H9 (cell line): ENCODE measurements around the gene SORCS2. TPM values are rescaled to one million over a fixed set of nuclear protein-coding genes. Genes with fewer than 3 reads are reported as not detected.

Experiments
- DNase-seq: peaks from one replicate; pipeline ENCODE4 v3.0.0-alpha.2; 2017
- H2AFZ ChIP-seq: one replicate; pipeline ENCODE4 v1.6.1; 2013; ENCODE audit warnings: mild to moderate bottlenecking, low read length, control low read depth, moderate library complexity
- H2AK5ac ChIP-seq: 2 replicates; pipeline ENCODE4 v1.6.1; 2013; ENCODE audit warnings: low read length, control low read depth, mixed read lengths; ENCODE audit not compliant: insufficient read length
- H2BK120ac ChIP-seq: one replicate; pipeline ENCODE4 v1.6.1; 2013; ENCODE audit warnings: low read depth, mild to moderate bottlenecking, low read length, control low read depth, inconsistent platforms; ENCODE audit not compliant: poor library complexity, severe bottlenecking
- H2BK12ac ChIP-seq: 2 replicates; pipeline ENCODE4 v1.6.1; 2013; ENCODE audit warnings: low read length, control low read depth, mixed read lengths, low read depth; ENCODE audit not compliant: insufficient read length
- H2BK15ac ChIP-seq: 2 replicates; pipeline ENCODE4 v1.6.1; 2013; ENCODE audit warnings: low read depth, low read length, control low read depth
- H2BK20ac ChIP-seq: one replicate; pipeline ENCODE4 v1.6.1; 2013; ENCODE audit warnings: low read depth, mild to moderate bottlenecking, low read length, control low read depth, inconsistent platforms; ENCODE audit not compliant: poor library complexity, severe bottlenecking
- H2BK5ac ChIP-seq: 2 replicates; pipeline ENCODE4 v1.6.1; 2013; ENCODE audit warnings: low read length, control low read depth, mixed read lengths; ENCODE audit not compliant: insufficient read length
- H3K14ac ChIP-seq: 2 replicates; pipeline ENCODE4 v1.6.1; 2013; ENCODE audit warnings: low read length, control low read depth; ENCODE audit not compliant: insufficient read depth
- H3K18ac ChIP-seq: 2 replicates; pipeline ENCODE4 v1.6.1; 2013; ENCODE audit warnings: low read depth, mild to moderate bottlenecking, mixed read lengths, low read length, control low read depth; ENCODE audit not compliant: insufficient read length
- H3K23ac ChIP-seq: 2 replicates; pipeline ENCODE4 v1.6.1; 2013; ENCODE audit warnings: low read length, control low read depth, mixed read lengths, low read depth; ENCODE audit not compliant: insufficient read length
- H3K23me2 ChIP-seq: 2 replicates; pipeline ENCODE4 v1.6.1; 2013; ENCODE audit warnings: low read depth, mild to moderate bottlenecking, mixed read lengths, low read length, control low read depth; ENCODE audit not compliant: insufficient read length, poor library complexity, severe bottlenecking
- H3K27ac ChIP-seq: 2 replicates; pipeline ENCODE4 v1.5.1; 2013; ENCODE audit warnings: low read length, control low read depth, mixed read lengths, low read depth; ENCODE audit not compliant: insufficient read length
- H3K27me3 ChIP-seq: 2 replicates; pipeline ENCODE4 v1.6.1; 2013; ENCODE audit warnings: low read length, control low read depth, inconsistent platforms; ENCODE audit not compliant: insufficient read depth
- H3K4ac ChIP-seq: 2 replicates; pipeline ENCODE4 v1.6.1; 2013; ENCODE audit warnings: low read depth, mild to moderate bottlenecking, control low read depth, inconsistent platforms, low read length, moderate library complexity
- H3K4me1 ChIP-seq: 2 replicates; pipeline ENCODE4 v1.6.1; 2013; ENCODE audit warnings: low read length, control low read depth, inconsistent platforms; ENCODE audit not compliant: insufficient read depth
- H3K4me2 ChIP-seq: 2 replicates; pipeline ENCODE4 v1.6.1; 2013; ENCODE audit warnings: low read length, control low read depth, mixed read lengths; ENCODE audit not compliant: insufficient read length, insufficient read depth
- H3K56ac ChIP-seq: 2 replicates; pipeline ENCODE4 v1.6.1; 2013; ENCODE audit warnings: low read depth, mild to moderate bottlenecking, mixed read lengths, low read length, control low read depth; ENCODE audit not compliant: insufficient read length
- H3K79me1 ChIP-seq: 2 replicates; pipeline ENCODE4 v1.6.1; 2013; ENCODE audit warnings: low read depth, mild to moderate bottlenecking, moderate library complexity, low read length, control low read depth, inconsistent platforms; ENCODE audit not compliant: insufficient read depth, poor library complexity, severe bottlenecking
- H3K79me2 ChIP-seq: 2 replicates; pipeline ENCODE4 v1.6.1; 2013; ENCODE audit warnings: low read length, control low read depth, inconsistent platforms; ENCODE audit not compliant: insufficient read depth
- H3K9ac ChIP-seq: 2 replicates; pipeline ENCODE4 v1.6.1; 2013; ENCODE audit warnings: low read length, control low read depth, mixed read lengths; ENCODE audit not compliant: insufficient read length; ENCODE audit errors: extremely low read depth
- H3K9me3 ChIP-seq: one replicate; pipeline ENCODE4 v1.6.1; 2013; ENCODE audit warnings: low read depth, low read length, inconsistent platforms; ENCODE audit not compliant: control insufficient read depth
- H3T11ph ChIP-seq: one replicate; pipeline ENCODE4 v1.6.1; 2013; ENCODE audit warnings: mild to moderate bottlenecking, low read length, control low read depth, inconsistent platforms
- H4K20me1 ChIP-seq: one replicate; pipeline ENCODE4 v1.6.1; 2013; ENCODE audit not compliant: control insufficient read depth, insufficient read length, insufficient read depth
- H4K5ac ChIP-seq: 2 replicates; pipeline ENCODE4 v1.6.1; 2013; ENCODE audit warnings: low read depth, mild to moderate bottlenecking, mixed read lengths, low read length, control low read depth; ENCODE audit not compliant: insufficient read length
- H4K8ac ChIP-seq: replicated peaks from 2 replicates; pipeline ENCODE4 v1.6.1; 2013; ENCODE audit warnings: low read length, control low read depth, mixed read lengths, low read depth; ENCODE audit not compliant: insufficient read length
- H4K91ac ChIP-seq: 2 replicates; pipeline ENCODE4 v1.6.1; 2013; ENCODE audit warnings: low read depth, mild to moderate bottlenecking, moderate library complexity, mixed read lengths, low read length, control low read depth; ENCODE audit not compliant: insufficient read length
- H3K27ac Mint-ChIP-seq, 3 experiments: 2 replicates in 2 of 3; 3 replicates in 1 of 3; pipeline ENCODE4 v1.8.0; 2020 to 2021; ENCODE audit warnings: mixed read lengths in 3 of 3, mild to moderate bottlenecking in 1 of 3, moderate library complexity in 1 of 3
- H3K27me3 Mint-ChIP-seq: 2 replicates; pipeline ENCODE4 v1.8.0; 2021; ENCODE audit warnings: low read depth, mild to moderate bottlenecking, moderate library complexity, mixed read lengths
- H3K36me3 Mint-ChIP-seq, 3 experiments: 2 replicates in 2 of 3; 3 replicates in 1 of 3; pipeline ENCODE4 v1.8.0; 2020 to 2021; ENCODE audit warnings: low read depth in 3 of 3, mixed read lengths in 3 of 3; ENCODE audit not compliant: insufficient read depth in 1 of 3
- H3K4me1 Mint-ChIP-seq, 2 experiments: 2 replicates each; pipeline ENCODE4 v1.8.0; 2020; ENCODE audit warnings: mixed read lengths in 2 of 2
- H3K4me3 Mint-ChIP-seq, 2 experiments: 2 replicates in 1 of 2; 3 replicates in 1 of 2; pipeline ENCODE4 v1.8.0; 2020 to 2021; ENCODE audit warnings: mild to moderate bottlenecking in 2 of 2, mixed read lengths in 2 of 2, moderate library complexity in 1 of 2
- H3K9me3 Mint-ChIP-seq, 2 experiments: 2 replicates in 1 of 2; 3 replicates in 1 of 2; pipeline ENCODE4 v1.8.0; 2020; ENCODE audit warnings: mild to moderate bottlenecking in 2 of 2, mixed read lengths in 2 of 2, moderate library complexity in 1 of 2
- CTCF ChIP-seq: fragments of 200-600 bp; sonication (generic); conservative IDR thresholded peaks from 3 replicates; pipeline ENCODE4 v1.8.0; 2021; ENCODE audit warnings: antibody characterized with exemption, mild to moderate bottlenecking
- WGBS: extraction: QIAGEN DNeasy Blood & Tissue Kit; methylation state at CpG from one replicate; pipeline ENCODE4 v1.1.7; 2013; ENCODE audit warnings: missing lambda C conversion rate, low lambda C conversion rate, mixed read lengths; ENCODE audit not compliant: insufficient read length; ENCODE audit errors: extremely low coverage; 5-methylcytosine and 5-hydroxymethylcytosine counted together
- total RNA-seq: library from RNA; stranded (reverse); gene quantifications from 2 replicates; pipeline ENCODE4 v1.2.1, GENCODE V29; 2021

The SORCS2 gene
- total RNA-seq, 1 experiment from 2014 or later = 0.57 TPM

GRCh38 chr4:7762376-7763030 is 570.2 kb downstream of the SORCS2 start:
- Histone ChIP-seq H3K23ac (no peak overlapping the region), H4K20me1 (no peaks in the 10 kb centered on the region), H3K79me2 (no peaks in the 10 kb centered on the region), H4K91ac (no peak overlapping the region), H2BK5ac (no peak overlapping the region), H4K5ac (no peak overlapping the region), H3K18ac (no peak overlapping the region), H2BK15ac (no peak overlapping the region), H4K8ac (no peak overlapping the region), H2AK5ac (no peak overlapping the region), H3K9ac (no peak overlapping the region), H3K23me2 (no peaks in the 10 kb centered on the region), H2BK12ac (no peak overlapping the region), H3K14ac (no peak overlapping the region), H3K9me3 (no peaks in the 10 kb centered on the region), H2AFZ (no peak overlapping the region), H3K27me3 (no peaks in the 10 kb centered on the region), H3K79me1 (no peaks in the 10 kb centered on the region), H3T11ph (no peak overlapping the region), H2BK120ac (no peak overlapping the region), H3K4ac (no peak overlapping the region), H3K27ac (no peak overlapping the region), H3K56ac (no peak overlapping the region), H3K4me1 (no peaks in the 10 kb centered on the region), H2BK20ac (no peak overlapping the region), H3K4me2 (no peak overlapping the region)
- H3K4me3 Mint-ChIP-seq = no peak overlapping the region
- H3K27ac Mint-ChIP-seq = no peak overlapping the region
- no peaks in the 10 kb centered on the region for H3K9me3 Mint-ChIP-seq
- no peaks in the 10 kb centered on the region for H3K27me3 Mint-ChIP-seq
- H3K36me3 Mint-ChIP-seq = peaks cover 0 to 4% (median 3%) of the 10 kb centered on the region in 3 experiments; a peak in 1 of 7 replicates
- TF ChIP-seq CTCF = no peak
- peaks cover 8 to 15% of the 10 kb centered on the region in 2 experiments; a peak in 2 of 4 replicates for H3K4me1 Mint-ChIP-seq
- no peak for DNase-seq
- WGBS = no CpG with 5 or more reads among the region's 15 CpGs
